ENCODE data around the gene JAKMIP1. TPM values are rescaled to one million over a fixed set of nuclear protein-coding genes. Genes with fewer than 3 reads are reported as not detected.

The JAKMIP1 gene
- total and polyA plus RNA-seq, 2 of the 13 experiments (the other 11 are each of a cell fraction or from before 2014, with no cell fraction given) = not detected

DNA sequence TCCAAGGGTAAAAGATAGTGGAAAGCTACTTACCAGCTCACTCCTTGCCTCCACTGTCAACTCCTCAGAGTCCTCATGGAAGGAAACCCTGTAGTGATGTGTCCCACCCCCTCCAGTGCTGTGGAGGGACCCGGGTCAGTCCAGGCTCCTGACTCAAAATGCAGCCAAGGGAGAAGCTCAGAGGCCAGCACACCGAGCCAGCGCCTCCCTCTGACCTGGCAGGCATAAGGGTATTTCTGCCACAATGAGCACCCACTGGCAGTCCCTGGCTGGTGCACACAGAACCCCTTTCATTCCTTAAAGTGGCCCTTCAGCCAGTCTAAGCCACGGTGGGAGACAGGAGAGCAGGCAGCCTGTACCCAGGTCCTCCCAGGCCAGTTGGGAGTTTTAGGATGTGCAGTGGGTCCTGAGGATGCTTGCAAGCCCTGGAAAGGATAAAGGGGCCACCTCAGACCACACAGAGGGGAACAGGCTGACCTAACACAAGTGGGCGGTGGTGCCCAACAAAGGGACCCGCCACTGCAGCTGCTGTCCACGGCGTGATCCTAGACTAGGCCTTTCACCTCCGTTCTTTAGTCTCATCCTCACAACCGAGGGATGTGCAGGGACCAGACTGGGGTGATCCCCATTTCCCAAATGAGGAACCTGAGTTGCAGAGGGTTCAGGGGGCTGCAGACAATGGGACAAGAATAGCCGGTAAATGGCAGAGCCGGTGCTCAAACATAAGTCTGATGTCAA, 5.7 kb downstream of the JAKMIP1 start:
- ATAC-seq (no peak), DNase-seq (ENCODE audit: low spot score) (no peak), FAIRE-seq (no peak)
- Histone ChIP-seq H2AFZ (ENCODE audit: low read length) (no peak overlapping the region), H3K79me2 (ENCODE audit: insufficient read depth, low read length) (no peaks in the 10 kb centered on the region), H3K9ac (ENCODE audit: insufficient read depth, low read depth, low read length) (no peak overlapping the region), H3K9me3 (ENCODE audit: low read length) (no peaks in the 10 kb centered on the region), H3K4me3 (replicated peaks in 1 of 3; ENCODE audit: insufficient read depth in 1 of 3, low read depth in 2 of 3, low read length in 3 of 3) (no peak overlapping the region), H3K27ac (ENCODE audit: extremely low read length, insufficient read depth, low read length) (no peak overlapping the region), H3K4me1 (ENCODE audit: insufficient read depth, low read length) (0 out of 2 replicates have a peak, but pooled peaks cover 6% of the 10 kb centered on the region), H4K20me1 (ENCODE audit: insufficient read depth, low read length) (no peaks in the 10 kb centered on the region), H3K27me3 (ENCODE audit: control insufficient read depth in 1 of 2, insufficient read depth in 2 of 2, low read length in 2 of 2) (peaks cover 8 to 59% of the 10 kb centered on the region in 2 experiments), H3K36me3 (replicated peaks in 1 of 2; ENCODE audit: control insufficient read depth in 1 of 2, insufficient read depth in 2 of 2, low read length in 2 of 2) (no peaks in the 10 kb centered on the region), H3K4me2 (ENCODE audit: low read depth, low read length) (no peak overlapping the region)
- in situ Hi-C loops (cut with HindIII; ENCODE audit: extremely low pct_ligation_motif_present, low pct_unique_long_range_greater_than_20kb) = no loop called here
- CTCF ChIA-PET (ENCODE audit: low intra/inter-chr PET ratio, low total read pairs) = no interaction called here
- intact Hi-C loops (cut with micrococcal nuclease; ENCODE audit: unreplicated experiment) = loop anchor here (10.0 kb wide), 1 partner anchor 200 kb away; no protein-coding TSS in a partner anchor
- no TSS peak for BruUV-seq (replicated peaks)
- WGBS (ENCODE audit: low lambda C conversion rate) = 20% methylated on average over 8 of the region's 12 CpGs
- POLR2A ChIA-PET = no interaction called here
- TF ChIP-seq STAG1 (CRISPR knock-in tag; IDR thresholded peaks at IDR 0.05) (no peak), ZNF660 (CRISPR knock-in tag; IDR thresholded peaks at IDR 0.05; ENCODE audit: borderline replicate concordance, low read depth) (no peak), ZNF816 (CRISPR knock-in tag; IDR thresholded peaks at IDR 0.05; ENCODE audit: borderline replicate concordance) (no peak), MZF1 (CRISPR knock-in tag; IDR thresholded peaks at IDR 0.05; ENCODE audit: borderline replicate concordance) (no peak), RFXAP (CRISPR knock-in tag; IDR thresholded peaks at IDR 0.05; ENCODE audit: borderline replicate concordance) (no peak), ZNF24 (IDR thresholded peaks at IDR 0.05) (no peak)
- TF ChIP-seq, protein P1, sequence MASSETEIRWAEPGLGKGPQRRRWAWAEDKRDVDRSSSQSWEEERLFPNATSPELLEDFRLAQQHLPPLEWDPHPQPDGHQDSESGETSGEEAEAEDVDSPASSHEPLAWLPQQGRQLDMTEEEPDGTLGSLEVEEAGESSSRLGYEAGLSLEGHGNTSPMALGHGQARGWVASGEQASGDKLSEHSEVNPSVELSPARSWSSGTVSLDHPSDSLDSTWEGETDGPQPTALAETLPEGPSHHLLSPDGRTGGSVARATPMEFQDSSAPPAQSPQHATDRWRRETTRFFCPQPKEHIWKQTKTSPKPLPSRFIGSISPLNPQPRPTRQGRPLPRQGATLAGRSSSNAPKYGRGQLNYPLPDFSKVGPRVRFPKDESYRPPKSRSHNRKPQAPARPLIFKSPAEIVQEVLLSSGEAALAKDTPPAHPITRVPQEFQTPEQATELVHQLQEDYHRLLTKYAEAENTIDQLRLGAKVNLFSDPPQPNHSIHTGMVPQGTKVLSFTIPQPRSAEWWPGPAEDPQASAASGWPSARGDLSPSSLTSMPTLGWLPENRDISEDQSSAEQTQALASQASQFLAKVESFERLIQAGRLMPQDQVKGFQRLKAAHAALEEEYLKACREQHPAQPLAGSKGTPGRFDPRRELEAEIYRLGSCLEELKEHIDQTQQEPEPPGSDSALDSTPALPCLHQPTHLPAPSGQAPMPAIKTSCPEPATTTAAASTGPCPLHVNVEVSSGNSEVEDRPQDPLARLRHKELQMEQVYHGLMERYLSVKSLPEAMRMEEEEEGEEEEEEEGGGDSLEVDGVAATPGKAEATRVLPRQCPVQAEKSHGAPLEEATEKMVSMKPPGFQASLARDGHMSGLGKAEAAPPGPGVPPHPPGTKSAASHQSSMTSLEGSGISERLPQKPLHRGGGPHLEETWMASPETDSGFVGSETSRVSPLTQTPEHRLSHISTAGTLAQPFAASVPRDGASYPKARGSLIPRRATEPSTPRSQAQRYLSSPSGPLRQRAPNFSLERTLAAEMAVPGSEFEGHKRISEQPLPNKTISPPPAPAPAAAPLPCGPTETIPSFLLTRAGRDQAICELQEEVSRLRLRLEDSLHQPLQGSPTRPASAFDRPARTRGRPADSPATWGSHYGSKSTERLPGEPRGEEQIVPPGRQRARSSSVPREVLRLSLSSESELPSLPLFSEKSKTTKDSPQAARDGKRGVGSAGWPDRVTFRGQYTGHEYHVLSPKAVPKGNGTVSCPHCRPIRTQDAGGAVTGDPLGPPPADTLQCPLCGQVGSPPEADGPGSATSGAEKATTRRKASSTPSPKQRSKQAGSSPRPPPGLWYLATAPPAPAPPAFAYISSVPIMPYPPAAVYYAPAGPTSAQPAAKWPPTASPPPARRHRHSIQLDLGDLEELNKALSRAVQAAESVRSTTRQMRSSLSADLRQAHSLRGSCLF (CRISPR knock-in tag; IDR thresholded peaks at IDR 0.05; ENCODE audit: borderline replicate concordance) = no peak
- TF ChIP-seq, protein P2, sequence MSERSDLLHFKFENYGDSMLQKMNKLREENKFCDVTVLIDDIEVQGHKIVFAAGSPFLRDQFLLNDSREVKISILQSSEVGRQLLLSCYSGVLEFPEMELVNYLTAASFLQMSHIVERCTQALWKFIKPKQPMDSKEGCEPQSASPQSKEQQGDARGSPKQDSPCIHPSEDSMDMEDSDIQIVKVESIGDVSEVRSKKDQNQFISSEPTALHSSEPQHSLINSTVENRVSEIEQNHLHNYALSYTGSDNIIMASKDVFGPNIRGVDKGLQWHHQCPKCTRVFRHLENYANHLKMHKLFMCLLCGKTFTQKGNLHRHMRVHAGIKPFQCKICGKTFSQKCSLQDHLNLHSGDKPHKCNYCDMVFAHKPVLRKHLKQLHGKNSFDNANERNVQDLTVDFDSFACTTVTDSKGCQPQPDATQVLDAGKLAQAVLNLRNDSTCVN (CRISPR knock-in tag; IDR thresholded peaks at IDR 0.05; ENCODE audit: borderline replicate concordance) = no peak
- TF ChIP-seq, protein P3, sequence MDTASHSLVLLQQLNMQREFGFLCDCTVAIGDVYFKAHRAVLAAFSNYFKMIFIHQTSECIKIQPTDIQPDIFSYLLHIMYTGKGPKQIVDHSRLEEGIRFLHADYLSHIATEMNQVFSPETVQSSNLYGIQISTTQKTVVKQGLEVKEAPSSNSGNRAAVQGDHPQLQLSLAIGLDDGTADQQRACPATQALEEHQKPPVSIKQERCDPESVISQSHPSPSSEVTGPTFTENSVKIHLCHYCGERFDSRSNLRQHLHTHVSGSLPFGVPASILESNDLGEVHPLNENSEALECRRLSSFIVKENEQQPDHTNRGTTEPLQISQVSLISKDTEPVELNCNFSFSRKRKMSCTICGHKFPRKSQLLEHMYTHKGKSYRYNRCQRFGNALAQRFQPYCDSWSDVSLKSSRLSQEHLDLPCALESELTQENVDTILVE (CRISPR knock-in tag; IDR thresholded peaks at IDR 0.05) = no peak
- TF ChIP-seq, protein P4, sequence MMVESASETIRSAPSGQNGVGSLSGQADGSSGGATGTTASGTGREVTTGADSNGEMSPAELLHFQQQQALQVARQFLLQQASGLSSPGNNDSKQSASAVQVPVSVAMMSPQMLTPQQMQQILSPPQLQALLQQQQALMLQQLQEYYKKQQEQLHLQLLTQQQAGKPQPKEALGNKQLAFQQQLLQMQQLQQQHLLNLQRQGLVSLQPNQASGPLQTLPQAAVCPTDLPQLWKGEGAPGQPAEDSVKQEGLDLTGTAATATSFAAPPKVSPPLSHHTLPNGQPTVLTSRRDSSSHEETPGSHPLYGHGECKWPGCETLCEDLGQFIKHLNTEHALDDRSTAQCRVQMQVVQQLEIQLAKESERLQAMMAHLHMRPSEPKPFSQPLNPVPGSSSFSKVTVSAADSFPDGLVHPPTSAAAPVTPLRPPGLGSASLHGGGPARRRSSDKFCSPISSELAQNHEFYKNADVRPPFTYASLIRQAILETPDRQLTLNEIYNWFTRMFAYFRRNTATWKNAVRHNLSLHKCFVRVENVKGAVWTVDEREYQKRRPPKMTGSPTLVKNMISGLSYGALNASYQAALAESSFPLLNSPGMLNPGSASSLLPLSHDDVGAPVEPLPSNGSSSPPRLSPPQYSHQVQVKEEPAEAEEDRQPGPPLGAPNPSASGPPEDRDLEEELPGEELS (CRISPR knock-in tag; IDR thresholded peaks at IDR 0.05) = no peak
- TF ChIP-seq, protein P5, sequence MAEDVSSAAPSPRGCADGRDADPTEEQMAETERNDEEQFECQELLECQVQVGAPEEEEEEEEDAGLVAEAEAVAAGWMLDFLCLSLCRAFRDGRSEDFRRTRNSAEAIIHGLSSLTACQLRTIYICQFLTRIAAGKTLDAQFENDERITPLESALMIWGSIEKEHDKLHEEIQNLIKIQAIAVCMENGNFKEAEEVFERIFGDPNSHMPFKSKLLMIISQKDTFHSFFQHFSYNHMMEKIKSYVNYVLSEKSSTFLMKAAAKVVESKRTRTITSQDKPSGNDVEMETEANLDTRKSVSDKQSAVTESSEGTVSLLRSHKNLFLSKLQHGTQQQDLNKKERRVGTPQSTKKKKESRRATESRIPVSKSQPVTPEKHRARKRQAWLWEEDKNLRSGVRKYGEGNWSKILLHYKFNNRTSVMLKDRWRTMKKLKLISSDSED (CRISPR knock-in tag; IDR thresholded peaks at IDR 0.05) = no peak
- TF ChIP-seq, protein P6, sequence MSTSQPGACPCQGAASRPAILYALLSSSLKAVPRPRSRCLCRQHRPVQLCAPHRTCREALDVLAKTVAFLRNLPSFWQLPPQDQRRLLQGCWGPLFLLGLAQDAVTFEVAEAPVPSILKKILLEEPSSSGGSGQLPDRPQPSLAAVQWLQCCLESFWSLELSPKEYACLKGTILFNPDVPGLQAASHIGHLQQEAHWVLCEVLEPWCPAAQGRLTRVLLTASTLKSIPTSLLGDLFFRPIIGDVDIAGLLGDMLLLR (CRISPR knock-in tag; IDR thresholded peaks at IDR 0.05) = no peak
